H54 (cell line): Measurements from ENCODE around the gene HECTD4.
"Not testable (repeated sequence)": the region's sequence is repeated elsewhere in the genome, so short reads cannot be mapped to it uniquely, and the experiment has no call there.

ENCODE experiments used
- DNase-seq: peaks from one replicate; pipeline ENCODE4 v3.0.0; 2011; ENCODE audit warnings: low spot score, mixed read lengths; ENCODE audit not compliant: insufficient read length
- FAIRE-seq: peaks from 3 replicates; lab custom pipeline; 2011; peaks lifted over from hg19 to GRCh38; lab: Jason Lieb, UNC
- POLR2A ChIP-seq: IDR thresholded peaks from 2 replicates; pipeline ENCODE4 v1.6.1; 2011; ENCODE audit warnings: low read depth, mild to moderate bottlenecking, low read length

Gene HECTD4

GRCh38 chr12:112122823-112123690 is 259.2 kb downstream of the HECTD4 start:
- DNase-seq: no peak
- FAIRE-seq: no peak
- no peak for TF ChIP-seq POLR2A

- FAIRE-seq (peak; percentile 23), DNase-seq (no peak)
- TF ChIP-seq POLR2A: no peak
These were observed 260.3 kb downstream of the HECTD4 start for GRCh38 chr12:112121780-112122565.

GRCh38 chr12:112117685-112118084 is 264.5 kb downstream of the HECTD4 start:
- DNase-seq (no peak), FAIRE-seq (no peak)

GRCh38 chr12:112116232-112117060 is 265.8 kb downstream of the HECTD4 start:
- peak; percentile 85 for FAIRE-seq
- TF ChIP-seq POLR2A: peak; percentile 45
- peak; percentile 54 for DNase-seq

More at GRCh38 chr12:112117685-112118084, 264.5 kb downstream of the HECTD4 start:
- no peak for TF ChIP-seq POLR2A

GRCh38 chr12:112115259-112116045 is 266.8 kb downstream of the HECTD4 start:
- FAIRE-seq (no peak), DNase-seq (no peak)
- no peak for TF ChIP-seq POLR2A

GRCh38 chr12:112112409-112113133 is 269.7 kb downstream of the HECTD4 start:
- FAIRE-seq: no peak
- DNase-seq: no peak
- no peak for TF ChIP-seq POLR2A

- TF ChIP-seq POLR2A: no peak
- FAIRE-seq (no peak), DNase-seq (no peak)
These were observed 270.3 kb downstream of the HECTD4 start for GRCh38 chr12:112111931-112112330.

- not testable (repeated sequence) for FAIRE-seq, DNase-seq
These were observed 271.2 kb downstream of the HECTD4 start for GRCh38 chr12:112110787-112111662.
